ENCODE data around the gene PTPRR.

GRCh38 chr12:70608184-70608583, 312.4 kb downstream of the PTPRR start:
- no peak for TF ChIP-seq EZH2phosphoT487 (IDR thresholded peaks at IDR 0.05; ENCODE audit: borderline replicate concordance, low read depth, low read length)
- TF ChIP-seq, protein P1, sequence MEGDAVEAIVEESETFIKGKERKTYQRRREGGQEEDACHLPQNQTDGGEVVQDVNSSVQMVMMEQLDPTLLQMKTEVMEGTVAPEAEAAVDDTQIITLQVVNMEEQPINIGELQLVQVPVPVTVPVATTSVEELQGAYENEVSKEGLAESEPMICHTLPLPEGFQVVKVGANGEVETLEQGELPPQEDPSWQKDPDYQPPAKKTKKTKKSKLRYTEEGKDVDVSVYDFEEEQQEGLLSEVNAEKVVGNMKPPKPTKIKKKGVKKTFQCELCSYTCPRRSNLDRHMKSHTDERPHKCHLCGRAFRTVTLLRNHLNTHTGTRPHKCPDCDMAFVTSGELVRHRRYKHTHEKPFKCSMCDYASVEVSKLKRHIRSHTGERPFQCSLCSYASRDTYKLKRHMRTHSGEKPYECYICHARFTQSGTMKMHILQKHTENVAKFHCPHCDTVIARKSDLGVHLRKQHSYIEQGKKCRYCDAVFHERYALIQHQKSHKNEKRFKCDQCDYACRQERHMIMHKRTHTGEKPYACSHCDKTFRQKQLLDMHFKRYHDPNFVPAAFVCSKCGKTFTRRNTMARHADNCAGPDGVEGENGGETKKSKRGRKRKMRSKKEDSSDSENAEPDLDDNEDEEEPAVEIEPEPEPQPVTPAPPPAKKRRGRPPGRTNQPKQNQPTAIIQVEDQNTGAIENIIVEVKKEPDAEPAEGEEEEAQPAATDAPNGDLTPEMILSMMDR (conservative IDR thresholded peaks at IDR 0.05; ENCODE audit: low read length), result no peak
